KOPT-K1 (cell line): ENCODE data around the gene EFNA3.

Source experiments
- H3K27ac ChIP-seq: fragments of 200-600 bp; sonication (generic); 2 replicates; pipeline ENCODE4 v1.5.1; 2016; ENCODE audit warnings: antibody characterized with exemption, mild to moderate bottlenecking, low read depth, low read length; ENCODE audit not compliant: poor library complexity, severe bottlenecking
- H3K36me3 ChIP-seq: fragments of 200-600 bp; sonication (generic); 2 replicates; pipeline ENCODE4 v1.5.1; 2017; ENCODE audit warnings: antibody characterized with exemption, mild to moderate bottlenecking, low read length, moderate library complexity; ENCODE audit not compliant: insufficient read depth
- H3K9me3 ChIP-seq: fragments of 200-600 bp; sonication (generic); 2 replicates; pipeline ENCODE4 v1.5.1; 2017; ENCODE audit warnings: antibody characterized with exemption, low read length, mild to moderate bottlenecking; ENCODE audit not compliant: insufficient read depth, poor library complexity, severe bottlenecking

The EFNA3 gene, protein sequence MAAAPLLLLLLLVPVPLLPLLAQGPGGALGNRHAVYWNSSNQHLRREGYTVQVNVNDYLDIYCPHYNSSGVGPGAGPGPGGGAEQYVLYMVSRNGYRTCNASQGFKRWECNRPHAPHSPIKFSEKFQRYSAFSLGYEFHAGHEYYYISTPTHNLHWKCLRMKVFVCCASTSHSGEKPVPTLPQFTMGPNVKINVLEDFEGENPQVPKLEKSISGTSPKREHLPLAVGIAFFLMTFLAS

GRCh38 chr1:155078469-155079209 lies at the start of gene EFNA3:
Gene EFNA3, plus strand, starts transcription at chr1:155078837. Its CDS starts 105 bp downstream, at chr1:155078942.
- Histone ChIP-seq H3K9me3 (no peaks in the 10 kb centered on the region), H3K27ac (no peak within 1 kb of the TSS), H3K36me3 (no peaks in the 10 kb centered on the region)

DNA sequence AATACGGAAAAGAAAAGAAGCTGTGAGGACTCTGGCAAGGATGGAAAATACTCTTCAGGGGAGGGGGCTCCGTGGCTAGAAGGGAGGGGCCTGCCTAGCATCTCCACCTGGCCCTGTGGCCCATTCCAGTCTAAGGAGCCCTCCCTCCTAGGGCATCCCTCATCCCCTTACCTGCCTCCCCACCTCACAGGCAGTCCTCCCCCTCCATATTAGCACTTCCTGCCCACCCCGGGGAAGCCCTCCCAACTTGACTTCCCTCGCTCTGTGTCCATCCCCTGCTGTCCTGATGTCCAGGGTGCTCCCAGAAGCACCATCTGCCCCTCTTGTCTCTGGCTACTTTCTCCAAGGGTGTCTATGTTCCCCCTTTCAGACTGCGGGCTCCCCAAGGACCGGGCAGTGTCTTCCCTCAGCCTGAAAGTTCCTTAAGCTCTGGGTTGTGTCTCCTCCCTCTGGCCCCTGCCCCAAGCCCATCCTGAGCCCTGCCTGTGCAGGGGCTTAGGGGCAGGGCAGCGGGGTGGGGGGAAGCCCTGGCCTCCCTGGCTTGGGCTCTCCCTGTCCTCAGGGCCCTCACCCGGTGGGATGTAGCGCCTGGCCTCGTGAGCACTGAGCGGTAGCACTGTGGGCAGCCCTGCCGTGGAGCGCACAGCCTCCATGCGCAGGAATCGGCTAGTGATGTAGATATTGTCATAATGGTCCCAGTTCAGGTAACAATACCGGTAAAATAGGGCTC lies 49.0 kb upstream of the EFNA3 start:
- H3K27ac ChIP-seq = no peak overlapping the region
- no peaks in the 10 kb centered on the region for H3K9me3 ChIP-seq
- no peaks in the 10 kb centered on the region for H3K36me3 ChIP-seq

DNA sequence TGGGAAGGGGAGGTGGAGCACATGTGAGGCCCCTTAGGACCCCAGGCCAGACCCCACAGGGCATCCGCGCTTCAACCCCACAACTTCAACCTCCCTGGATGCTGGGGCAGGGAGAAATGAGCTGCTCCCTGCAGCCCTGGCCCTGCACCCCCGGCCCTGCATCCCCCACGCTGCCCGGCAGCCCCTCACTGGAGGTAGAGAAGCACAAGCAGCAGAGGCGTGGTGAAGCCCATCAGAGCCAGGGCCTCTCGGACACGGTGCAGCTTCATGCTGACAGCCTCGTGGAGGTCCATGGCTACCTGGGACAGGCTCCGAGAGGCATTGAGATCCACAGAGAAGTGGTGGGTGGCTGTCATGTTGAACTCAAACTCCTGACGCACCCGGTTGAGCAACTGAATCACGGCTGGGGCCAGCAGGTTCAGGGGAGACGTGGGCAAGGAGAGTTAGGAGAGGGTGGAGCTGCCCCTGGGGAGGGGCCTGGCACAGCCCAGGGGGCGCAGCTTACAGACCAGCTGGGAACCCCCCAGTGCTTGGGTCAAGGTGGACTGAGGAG lies 48.3 kb upstream of the EFNA3 start:
- Histone ChIP-seq H3K27ac (no peak overlapping the region), H3K36me3 (no peaks in the 10 kb centered on the region), H3K9me3 (no peaks in the 10 kb centered on the region)

GRCh38 chr1:155030899-155031298 lies 47.7 kb upstream of the EFNA3 start:
- Histone ChIP-seq H3K9me3 (no peaks in the 10 kb centered on the region), H3K27ac (no peak overlapping the region), H3K36me3 (no peaks in the 10 kb centered on the region)

GRCh38 chr1:155032886-155033285 lies 45.8 kb upstream of the EFNA3 start:
- Histone ChIP-seq H3K36me3 (no peaks in the 10 kb centered on the region), H3K27ac (no peak overlapping the region), H3K9me3 (no peaks in the 10 kb centered on the region)

GRCh38 chr1:155033524-155033923 lies 45.1 kb upstream of the EFNA3 start, which contains the start of the genes DCST1 and DCST2:
Gene DCST1, plus strand, starts transcription at chr1:155033824. Its CDS starts 213 bp downstream, at chr1:155034037.
Gene DCST2, minus strand, starts transcription at chr1:155033781. Its CDS starts 80 bp downstream, at chr1:155033701.
- no peak within 1 kb of the TSS for H3K27ac ChIP-seq
- H3K9me3 ChIP-seq = no peaks in the 10 kb centered on the region
- no peaks in the 10 kb centered on the region for H3K36me3 ChIP-seq

DNA sequence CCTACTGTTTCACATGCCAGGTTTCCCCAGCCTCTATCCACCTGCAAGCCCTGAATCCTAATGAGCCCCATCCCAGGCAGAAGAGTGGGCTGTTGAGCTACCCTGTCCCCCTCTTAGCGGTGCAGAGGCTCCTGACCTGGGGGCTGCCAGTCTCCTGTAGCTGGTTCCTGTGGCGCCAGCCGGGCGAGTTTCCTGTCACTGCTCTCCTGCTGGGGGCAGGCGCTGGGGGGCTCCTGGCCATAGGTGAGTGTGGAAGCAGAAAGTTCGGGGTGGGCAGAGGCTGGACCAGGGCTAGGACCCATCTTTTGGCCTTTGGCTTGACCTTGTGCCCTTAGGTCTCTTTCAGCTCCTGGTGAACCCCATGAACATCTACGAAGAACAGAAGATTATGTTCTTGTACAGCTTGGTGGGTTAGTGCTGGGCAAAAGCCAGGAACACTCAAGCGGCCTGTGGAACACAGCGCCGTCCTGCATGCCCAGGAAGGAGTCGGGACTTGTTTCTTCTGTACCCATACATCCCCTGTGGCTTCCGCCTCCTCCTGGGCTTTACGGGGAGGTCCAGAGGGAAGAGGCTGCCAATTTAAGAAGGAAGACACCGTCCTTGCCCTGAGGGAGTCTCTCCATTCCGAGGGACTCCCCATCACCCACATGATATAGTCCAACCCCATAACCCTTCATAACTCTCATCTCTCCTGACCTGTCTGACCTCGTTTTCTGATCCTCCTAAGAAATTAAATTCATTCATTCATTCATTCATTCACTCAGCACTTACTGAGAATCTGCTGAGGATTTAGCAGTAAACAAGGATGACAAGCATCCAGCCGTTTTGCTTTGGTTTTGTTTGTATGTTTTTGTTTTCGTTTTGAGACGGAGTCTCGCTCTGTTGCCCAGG lies 44.1 kb upstream of the EFNA3 start:
- Histone ChIP-seq H3K27ac (no peak overlapping the region), H3K9me3 (no peaks in the 10 kb centered on the region), H3K36me3 (no peaks in the 10 kb centered on the region)

DNA sequence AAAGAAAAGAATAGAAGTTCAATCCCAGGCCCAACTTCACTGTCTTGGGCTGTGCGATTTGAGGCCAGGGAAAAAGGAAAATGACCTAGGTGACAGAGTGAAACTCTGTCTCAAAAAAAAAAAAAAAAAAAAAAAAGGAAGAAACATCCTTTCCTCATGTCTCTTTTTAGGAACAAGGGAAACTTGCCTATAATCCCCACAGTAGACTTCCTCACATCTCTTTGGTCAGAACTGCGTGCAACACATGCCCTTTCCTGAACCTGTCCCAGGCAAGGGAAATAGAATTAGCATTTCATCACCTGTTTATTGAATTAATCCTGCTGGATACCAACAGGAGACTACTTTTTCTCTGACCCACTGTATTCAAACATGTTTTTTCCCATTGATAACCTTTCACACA lies 42.7 kb upstream of the EFNA3 start:
- H3K36me3 ChIP-seq = no peaks in the 10 kb centered on the region
- H3K9me3 ChIP-seq = no peaks in the 10 kb centered on the region
- no peak overlapping the region for H3K27ac ChIP-seq

GRCh38 chr1:155037043-155037442 lies 41.6 kb upstream of the EFNA3 start:
- Histone ChIP-seq H3K36me3 (no peaks in the 10 kb centered on the region), H3K9me3 (no peaks in the 10 kb centered on the region), H3K27ac (no peak overlapping the region)

GRCh38 chr1:155037851-155038441 lies 40.7 kb upstream of the EFNA3 start:
- H3K36me3 ChIP-seq = no peaks in the 10 kb centered on the region
- no peak overlapping the region for H3K27ac ChIP-seq
- no peaks in the 10 kb centered on the region for H3K9me3 ChIP-seq

GRCh38 chr1:155038602-155039307 lies 39.9 kb upstream of the EFNA3 start:
- H3K27ac ChIP-seq = no peak overlapping the region
- no peaks in the 10 kb centered on the region for H3K36me3 ChIP-seq

GRCh38 chr1:155039308-155039669 lies 39.3 kb upstream of the EFNA3 start:
- no peaks in the 10 kb centered on the region for H3K9me3 ChIP-seq
- no peaks in the 10 kb centered on the region for H3K36me3 ChIP-seq
- H3K27ac ChIP-seq = no peak overlapping the region

More at GRCh38 chr1:155038602-155039307, 39.9 kb upstream of the EFNA3 start:
- H3K9me3 ChIP-seq = no peaks in the 10 kb centered on the region

DNA sequence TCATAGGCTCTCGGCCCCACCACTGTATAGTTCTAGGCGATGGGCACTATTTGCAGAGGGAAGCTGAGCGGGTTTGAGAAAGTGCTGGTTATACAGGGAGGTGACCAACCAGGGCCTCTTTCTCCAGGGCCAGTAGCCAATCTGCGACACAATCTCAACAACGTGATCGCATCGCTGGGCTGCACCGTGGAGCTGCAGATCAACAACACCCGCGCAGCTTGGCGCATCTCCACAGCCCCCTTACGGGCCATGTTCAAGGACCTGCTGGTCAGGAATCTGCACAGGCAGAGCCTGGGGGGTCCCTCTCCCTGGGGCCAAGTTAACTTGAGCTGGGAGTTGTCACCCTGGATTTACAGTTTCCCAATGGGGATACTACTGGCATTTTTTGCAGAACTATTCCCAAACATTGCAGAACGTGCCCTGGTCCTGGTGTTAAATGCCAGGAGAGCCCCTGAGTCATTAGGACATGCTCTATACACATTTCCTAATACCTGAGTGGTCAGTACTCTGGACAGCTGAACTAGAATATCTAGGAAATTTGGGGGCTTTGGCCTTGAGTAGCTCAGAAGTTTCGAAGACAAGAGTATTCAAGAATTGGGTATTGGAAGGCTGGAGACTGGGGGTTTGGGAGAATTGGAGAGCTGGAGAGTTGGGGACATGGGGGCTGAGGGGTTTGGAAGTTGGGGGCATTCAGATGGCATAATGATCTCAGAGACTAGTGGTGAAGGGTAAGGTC lies 38.1 kb upstream of the EFNA3 start:
- H3K36me3 ChIP-seq = no peaks in the 10 kb centered on the region
- no peak overlapping the region for H3K27ac ChIP-seq
- H3K9me3 ChIP-seq = no peaks in the 10 kb centered on the region
